BLaER1 (cell line): Measurements from ENCODE around the gene SLC6A17.

ENCODE experiments used
- H3K27ac ChIP-seq: shearing (Covaris generic); formaldehyde crosslinking; 2 replicates; pipeline ENCODE4 v1.8.1; 2022
- H3K27me3 ChIP-seq: shearing (Covaris generic); formaldehyde crosslinking; 2 replicates; pipeline ENCODE4 v1.8.1; 2022
- H3K36me3 ChIP-seq: shearing (Covaris generic); formaldehyde crosslinking; 2 replicates; pipeline ENCODE4 v1.8.1; 2022
- H3K4me1 ChIP-seq: shearing (Covaris generic); formaldehyde crosslinking; 2 replicates; pipeline ENCODE4 v1.8.1; 2022
- H3K4me2 ChIP-seq: shearing (Covaris generic); formaldehyde crosslinking; 2 replicates; pipeline ENCODE4 v1.8.1; 2022
- H3K4me3 ChIP-seq: shearing (Covaris generic); formaldehyde crosslinking; 2 replicates; pipeline ENCODE4 v1.8.1; 2022
- H3K9ac ChIP-seq: shearing (Covaris generic); formaldehyde crosslinking; 2 replicates; pipeline ENCODE4 v1.8.1; 2022
- H3K9me3 ChIP-seq: shearing (Covaris generic); formaldehyde crosslinking; 2 replicates; pipeline ENCODE4 v1.8.1; 2022
- H4K20me1 ChIP-seq: shearing (Covaris generic); formaldehyde crosslinking; 2 replicates; pipeline ENCODE4 v1.8.1; 2022
- Cebpa-rat ChIP-seq: shearing (Covaris generic); IDR thresholded peaks from 2 replicates; pipeline ENCODE4 v1.8.1; 2022

The SLC6A17 gene

DNA sequence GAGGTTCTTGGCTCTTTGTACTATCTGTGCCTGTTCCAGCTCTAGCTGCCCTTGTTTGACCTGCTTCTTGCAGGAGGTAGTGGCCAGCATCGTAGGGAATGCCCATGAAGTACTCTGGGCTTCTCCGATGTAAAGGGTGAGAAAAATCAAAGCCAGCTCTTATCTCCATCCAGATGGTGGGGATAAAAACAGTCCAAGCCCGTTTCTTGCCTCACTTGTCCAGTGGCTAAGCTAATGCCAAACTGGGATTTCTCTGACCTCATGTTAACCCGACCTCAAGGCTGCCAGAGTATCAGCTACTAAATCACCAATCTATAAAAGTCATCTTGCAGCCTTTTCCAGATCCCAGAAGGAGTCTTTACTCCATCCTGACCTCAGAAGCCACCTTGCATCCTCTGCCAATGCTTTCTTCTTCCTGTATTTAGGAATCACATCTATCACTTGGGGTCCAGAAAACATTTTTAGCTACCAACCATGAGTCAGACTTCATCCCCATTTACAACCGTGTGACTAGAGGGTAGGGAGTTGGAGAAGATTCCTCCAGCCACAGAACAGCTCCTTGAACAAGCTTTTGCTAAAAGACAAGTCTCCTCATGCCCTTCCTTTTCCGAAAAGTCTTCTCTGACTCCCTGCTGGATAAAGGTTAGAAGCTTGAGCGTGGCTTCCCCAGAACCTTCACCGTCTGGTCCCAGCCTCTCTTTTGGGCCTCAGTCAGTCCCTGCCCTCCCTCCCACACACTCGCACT is 95.8 kb downstream of the SLC6A17 start:
- Histone ChIP-seq H3K4me3 (no peak overlapping the region), H4K20me1 (no peaks in the 10 kb centered on the region), H3K27me3 (no peaks in the 10 kb centered on the region), H3K9me3 (no peaks in the 10 kb centered on the region), H3K4me2 (no peak overlapping the region), H3K27ac (no peak overlapping the region), H3K4me1 (peaks cover 45% of the 10 kb centered on the region), H3K9ac (no peak overlapping the region), H3K36me3 (no peaks in the 10 kb centered on the region)
- no peak for TF ChIP-seq Cebpa-rat

DNA sequence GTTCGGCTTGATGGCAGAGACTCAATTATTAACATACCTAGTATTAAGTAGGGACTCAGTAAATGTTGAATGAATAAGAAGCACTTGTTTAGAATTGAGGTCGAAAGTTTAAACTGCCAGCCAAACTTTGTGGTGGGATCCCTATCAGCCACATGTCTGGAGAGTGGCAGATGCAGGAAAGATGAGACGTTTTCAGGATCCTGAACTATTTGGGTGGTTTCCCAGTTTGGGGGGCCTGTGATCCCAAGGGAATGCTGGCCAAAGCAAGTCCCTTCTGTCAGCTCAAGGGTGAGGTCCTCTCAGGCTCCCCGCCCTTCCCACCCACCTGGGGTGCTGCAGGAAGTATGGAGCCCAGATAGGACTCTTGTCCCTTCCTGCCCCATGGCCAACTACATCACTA is 98.5 kb downstream of the SLC6A17 start:
- H3K9ac ChIP-seq, result no peak overlapping the region
- no peak for TF ChIP-seq Cebpa-rat
- H3K27me3 ChIP-seq, result no peaks in the 10 kb centered on the region
- no peak overlapping the region for H3K4me2 ChIP-seq
- no peak overlapping the region for H3K4me3 ChIP-seq
- H3K4me1 ChIP-seq, result peaks cover 18% of the 10 kb centered on the region
- H3K27ac ChIP-seq, result no peak overlapping the region
- no peaks in the 10 kb centered on the region for H4K20me1 ChIP-seq
- H3K36me3 ChIP-seq, result no peaks in the 10 kb centered on the region
- no peaks in the 10 kb centered on the region for H3K9me3 ChIP-seq

DNA sequence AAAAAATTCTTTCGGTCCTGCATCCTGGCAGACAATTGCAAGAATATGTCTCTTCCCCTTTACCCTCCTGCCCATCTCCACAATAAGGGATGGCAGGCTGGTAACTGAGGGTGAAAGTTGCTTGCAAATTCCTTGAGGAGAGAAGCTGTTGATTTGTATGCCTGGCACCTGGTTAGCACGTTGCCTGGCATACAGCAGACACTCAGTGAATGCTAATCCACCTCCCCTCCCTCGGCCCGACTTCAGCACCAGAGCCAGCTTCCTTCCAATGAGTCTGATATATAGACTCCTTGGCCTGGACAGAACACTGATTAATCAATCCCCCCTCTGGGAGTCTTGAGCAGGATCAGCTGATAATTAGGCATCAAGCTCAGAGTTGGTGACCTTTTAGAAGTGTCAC is 99.0 kb downstream of the SLC6A17 start:
- Histone ChIP-seq H3K9me3 (no peaks in the 10 kb centered on the region), H4K20me1 (no peaks in the 10 kb centered on the region), H3K9ac (no peak overlapping the region), H3K4me2 (no peak overlapping the region), H3K36me3 (no peaks in the 10 kb centered on the region), H3K27ac (no peak overlapping the region), H3K4me3 (no peak overlapping the region), H3K4me1 (peaks cover 13% of the 10 kb centered on the region), H3K27me3 (no peaks in the 10 kb centered on the region)
- no peak for TF ChIP-seq Cebpa-rat

DNA sequence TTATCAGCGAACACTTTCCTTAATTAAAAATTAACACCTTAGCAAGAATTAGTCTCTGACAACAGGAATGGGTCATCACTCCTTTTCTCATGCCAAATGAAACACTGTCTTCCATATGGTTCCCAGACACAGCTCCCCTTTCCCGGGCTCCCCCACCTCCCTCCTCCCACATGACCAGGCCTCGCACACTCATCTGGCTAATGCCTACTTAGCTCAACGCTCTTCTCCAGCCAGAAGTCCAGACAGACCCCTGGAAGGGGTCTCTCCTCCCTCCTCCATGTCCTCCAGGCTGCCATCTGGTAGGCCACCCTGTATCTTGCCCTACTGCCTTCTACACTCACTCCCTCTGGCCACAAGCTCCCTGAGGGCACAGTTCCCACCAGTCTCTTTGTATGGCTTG is 99.7 kb downstream of the SLC6A17 start:
- no peak overlapping the region for H3K27ac ChIP-seq
- no peaks in the 10 kb centered on the region for H3K9me3 ChIP-seq
- H4K20me1 ChIP-seq, result no peaks in the 10 kb centered on the region
- TF ChIP-seq Cebpa-rat, result no peak
- H3K4me1 ChIP-seq, result peaks cover 12% of the 10 kb centered on the region
- H3K4me2 ChIP-seq, result no peak overlapping the region
- H3K27me3 ChIP-seq, result no peaks in the 10 kb centered on the region
- no peak overlapping the region for H3K9ac ChIP-seq
- H3K4me3 ChIP-seq, result no peak overlapping the region
- H3K36me3 ChIP-seq, result no peaks in the 10 kb centered on the region

DNA sequence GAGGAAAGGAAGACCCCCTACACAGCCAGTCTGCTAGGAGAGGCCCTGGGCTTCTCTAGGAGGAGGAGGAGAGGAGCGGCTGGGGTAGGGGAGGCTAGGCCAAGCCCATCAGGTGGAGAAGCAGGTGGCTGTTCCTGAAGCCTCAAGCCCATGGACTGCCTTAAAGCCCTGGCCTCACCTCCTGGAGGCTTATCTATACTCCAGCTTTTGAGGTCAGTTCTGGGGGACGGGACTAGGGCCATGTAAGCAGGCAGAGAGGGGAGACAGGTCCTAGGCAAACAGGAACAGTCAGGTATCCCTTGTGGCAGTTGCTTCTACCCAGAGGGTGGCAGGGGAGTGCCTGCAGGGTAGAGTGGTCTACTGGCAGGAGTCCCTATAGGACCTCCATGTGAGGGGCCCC is 100.5 kb downstream of the SLC6A17 start:
- Histone ChIP-seq H3K27me3 (no peaks in the 10 kb centered on the region), H3K36me3 (no peaks in the 10 kb centered on the region), H3K27ac (no peak overlapping the region), H3K4me1 (peaks cover 14% of the 10 kb centered on the region), H3K4me3 (no peak overlapping the region), H4K20me1 (no peaks in the 10 kb centered on the region), H3K9me3 (no peaks in the 10 kb centered on the region), H3K4me2 (no peak overlapping the region), H3K9ac (no peak overlapping the region)
- no peak for TF ChIP-seq Cebpa-rat
